ENCODE measurements around the gene FGD2. TPM values are rescaled to one million over a fixed set of nuclear protein-coding genes. Genes with fewer than 3 reads are reported as not detected.

Gene FGD2
- total RNA-seq, 1 donor from 2014 or later = not detected

GRCh38 chr6:36999751-37000125 lies 5.7 kb upstream of the FGD2 start:
- TF ChIP-seq CTCF (IDR thresholded peaks at IDR 0.05; ENCODE audit: unreplicated experiment) = no peak
- Mint-ChIP-seq H3K4me3 (ENCODE audit: low read depth) (no peak overlapping the region), H3K27me3 (peaks cover 17% of the 10 kb centered on the region), H3K9me3 (ENCODE audit: low read depth) (no peaks in the 10 kb centered on the region), H3K4me1 (ENCODE audit: low read depth) (peaks cover 3% of the 10 kb centered on the region), H3K36me3 (ENCODE audit: insufficient read depth) (no peaks in the 10 kb centered on the region), H3K27ac (no peak overlapping the region)
- DNase-seq (ENCODE audit: low spot score, unreplicated experiment) = no peak

- H3K4me1 Mint-ChIP-seq (ENCODE audit: low read depth) = no peaks in the 10 kb centered on the region
- H3K4me3 Mint-ChIP-seq (ENCODE audit: low read depth) = no peak overlapping the region
- H3K27me3 Mint-ChIP-seq = peaks cover 21% of the 10 kb centered on the region
- no peak for DNase-seq (ENCODE audit: low spot score, unreplicated experiment)
- H3K9me3 Mint-ChIP-seq (ENCODE audit: low read depth) = no peaks in the 10 kb centered on the region
- H3K36me3 Mint-ChIP-seq (ENCODE audit: insufficient read depth) = no peaks in the 10 kb centered on the region
- no peak for TF ChIP-seq CTCF (IDR thresholded peaks at IDR 0.05; ENCODE audit: unreplicated experiment)
- H3K27ac Mint-ChIP-seq = no peak overlapping the region
These were observed 1.1 kb upstream of the FGD2 start for GRCh38 chr6:37004044-37004980.

GRCh38 chr6:37005827-37006567 lies 542 bp downstream of the FGD2 start:
- Mint-ChIP-seq H3K27me3 (peaks cover 16% of the 10 kb centered on the region), H3K27ac (no peak overlapping the region), H3K36me3 (ENCODE audit: insufficient read depth) (no peaks in the 10 kb centered on the region), H3K9me3 (ENCODE audit: low read depth) (no peaks in the 10 kb centered on the region), H3K4me3 (ENCODE audit: low read depth) (no peak overlapping the region), H3K4me1 (ENCODE audit: low read depth) (no peaks in the 10 kb centered on the region)
- no peak for DNase-seq (ENCODE audit: low spot score, unreplicated experiment)
- TF ChIP-seq CTCF (IDR thresholded peaks at IDR 0.05; ENCODE audit: unreplicated experiment) = no peak

- H3K27ac Mint-ChIP-seq = no peak overlapping the region
- DNase-seq (ENCODE audit: low spot score, unreplicated experiment) = no peak
- no peak for TF ChIP-seq CTCF (IDR thresholded peaks at IDR 0.05; ENCODE audit: unreplicated experiment)
- no peaks in the 10 kb centered on the region for H3K9me3 Mint-ChIP-seq (ENCODE audit: low read depth)
- peaks cover 9% of the 10 kb centered on the region for H3K27me3 Mint-ChIP-seq
- H3K4me3 Mint-ChIP-seq (ENCODE audit: low read depth) = no peak overlapping the region
- no peaks in the 10 kb centered on the region for H3K36me3 Mint-ChIP-seq (ENCODE audit: insufficient read depth)
- no peaks in the 10 kb centered on the region for H3K4me1 Mint-ChIP-seq (ENCODE audit: low read depth)
These were observed 1.4 kb downstream of the FGD2 start for GRCh38 chr6:37006793-37007339.

GRCh38 chr6:37007340-37008043 lies 2.0 kb downstream of the FGD2 start:
- H3K36me3 Mint-ChIP-seq (ENCODE audit: insufficient read depth) = no peaks in the 10 kb centered on the region
- DNase-seq (ENCODE audit: low spot score, unreplicated experiment) = no peak
- H3K27me3 Mint-ChIP-seq = peaks cover 4% of the 10 kb centered on the region
- H3K4me3 Mint-ChIP-seq (ENCODE audit: low read depth) = no peak overlapping the region
- H3K9me3 Mint-ChIP-seq (ENCODE audit: low read depth) = no peaks in the 10 kb centered on the region
- H3K4me1 Mint-ChIP-seq (ENCODE audit: low read depth) = no peaks in the 10 kb centered on the region
- no peak overlapping the region for H3K27ac Mint-ChIP-seq
- TF ChIP-seq CTCF (IDR thresholded peaks at IDR 0.05; ENCODE audit: unreplicated experiment) = no peak
